ENCODE measurements around the gene TRIM27.
"Not testable (repeated sequence)": the region's sequence is repeated elsewhere in the genome, so short reads cannot be mapped to it uniquely, and the experiment has no call there.

TRIM27 gene

DNA sequence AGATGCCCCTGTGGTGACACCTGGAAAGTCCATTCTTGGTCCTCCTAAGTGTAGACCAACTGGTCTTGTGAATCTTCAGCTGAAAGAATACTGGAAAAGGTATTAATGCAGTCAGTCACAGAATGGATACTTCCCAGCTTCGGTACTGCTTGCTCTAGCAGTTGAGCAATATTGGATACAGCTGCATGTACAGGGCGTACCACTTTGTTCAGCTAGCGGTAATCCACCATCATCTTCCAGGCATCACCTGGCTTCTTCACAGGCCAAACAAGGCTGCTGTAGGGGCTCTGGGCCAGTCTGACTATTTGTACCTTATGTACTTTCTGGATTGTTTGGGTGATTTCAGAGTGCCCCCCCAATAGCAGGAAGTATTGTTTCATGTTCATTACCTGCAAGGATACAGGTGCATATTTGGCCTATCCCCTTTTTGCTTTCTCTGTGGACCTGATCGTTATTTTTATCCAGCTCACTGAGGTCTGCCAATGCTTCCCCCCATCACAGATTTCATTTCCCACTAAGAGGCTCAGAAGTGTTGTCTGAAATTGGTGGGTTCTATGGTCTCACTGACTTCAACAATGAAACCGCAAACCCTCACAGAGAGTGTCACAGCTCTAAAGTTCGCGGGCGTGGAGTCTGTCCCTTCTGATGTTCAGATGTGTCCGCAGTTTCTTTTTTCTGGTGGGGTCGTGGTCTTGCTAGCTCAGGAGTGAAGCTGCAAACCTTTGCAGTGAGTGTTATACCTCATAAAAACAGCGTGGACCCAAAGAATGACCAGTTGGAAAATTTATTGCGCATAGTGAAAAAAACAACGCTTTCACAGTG is 52.2 kb downstream of the TRIM27 start:
- H3K36me3 ChIP-seq (ENCODE audit: control insufficient read depth in 1 of 2, insufficient read depth in 2 of 2, low read length in 2 of 2) = no peaks in the 10 kb centered on the region
- H3K27ac ChIP-seq (ENCODE audit: low read length) = no peak overlapping the region
- H3K27me3 ChIP-seq (ENCODE audit: low read depth, low read length) = peaks cover 6% of the 10 kb centered on the region
- no peak overlapping the region for H3K4me3 ChIP-seq (ENCODE audit: low read depth in 1 of 2, low read length in 2 of 2)
- no peaks in the 10 kb centered on the region for H3K9me3 ChIP-seq (ENCODE audit: control insufficient read depth in 1 of 2, low read length in 2 of 2)
- peaks cover 0 to 5% of the 10 kb centered on the region in 2 donors for H3K4me1 ChIP-seq (ENCODE audit: control insufficient read depth in 1 of 2, insufficient read depth in 2 of 2, low read length in 2 of 2)

- Histone ChIP-seq H3K27me3 (ENCODE audit: low read depth, low read length) (no peaks in the 10 kb centered on the region), H3K9me3 (ENCODE audit: control insufficient read depth in 1 of 2, low read length in 2 of 2) (no peaks in the 10 kb centered on the region), H3K36me3 (ENCODE audit: control insufficient read depth in 1 of 2, insufficient read depth in 2 of 2, low read length in 2 of 2) (no peaks in the 10 kb centered on the region), H3K27ac (ENCODE audit: low read length) (no peak overlapping the region), H3K4me1 (ENCODE audit: control insufficient read depth in 1 of 2, insufficient read depth in 2 of 2, low read length in 2 of 2) (peaks cover 0 to 5% of the 10 kb centered on the region in 2 donors), H3K4me3 (ENCODE audit: low read depth in 1 of 2, low read length in 2 of 2) (no peak overlapping the region)
Measured at GRCh38 chr6:28868873-28869272, 54.9 kb downstream of the TRIM27 start.

DNA sequence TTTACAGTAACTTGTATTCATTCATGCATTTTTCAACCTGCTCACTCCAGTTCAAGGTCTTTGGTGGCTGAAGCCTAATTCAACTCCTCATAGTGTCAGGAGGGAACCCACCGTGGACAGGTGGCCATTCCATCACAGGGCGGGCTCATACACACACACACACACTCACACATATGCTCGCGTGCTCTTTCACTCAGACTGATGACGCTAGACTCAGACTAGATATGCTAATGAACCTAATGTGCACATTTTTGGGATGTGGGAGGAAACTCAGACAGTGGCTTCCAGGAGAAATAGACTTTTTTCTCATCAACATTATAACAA is 56.7 kb downstream of the TRIM27 start:
- Histone ChIP-seq H3K27ac (ENCODE audit: low read length) (no peak overlapping the region), H3K4me3 (ENCODE audit: low read depth in 1 of 2, low read length in 2 of 2) (peak overlapping the region; percentile 55 to 86), H3K36me3 (ENCODE audit: control insufficient read depth in 1 of 2, insufficient read depth in 2 of 2, low read length in 2 of 2) (no peaks in the 10 kb centered on the region), H3K9me3 (ENCODE audit: control insufficient read depth in 1 of 2, low read length in 2 of 2) (no peaks in the 10 kb centered on the region), H3K27me3 (ENCODE audit: low read depth, low read length) (no peaks in the 10 kb centered on the region), H3K4me1 (ENCODE audit: control insufficient read depth in 1 of 2, insufficient read depth in 2 of 2, low read length in 2 of 2) (peaks cover 0 to 5% of the 10 kb centered on the region in 2 donors)

GRCh38 chr6:28866205-28867085 is 57.3 kb downstream of the TRIM27 start:
- H3K4me3 ChIP-seq (ENCODE audit: low read depth in 1 of 2, low read length in 2 of 2) = peak overlapping the region; percentile 55 to 86
- not testable (repeated sequence) for H3K27ac ChIP-seq (ENCODE audit: low read length); H3K36me3 ChIP-seq (ENCODE audit: control insufficient read depth in 1 of 2, insufficient read depth in 2 of 2, low read length in 2 of 2); H3K27me3 ChIP-seq (ENCODE audit: low read depth, low read length); H3K9me3 ChIP-seq (ENCODE audit: control insufficient read depth in 1 of 2, low read length in 2 of 2); H3K4me1 ChIP-seq (ENCODE audit: control insufficient read depth in 1 of 2, insufficient read depth in 2 of 2, low read length in 2 of 2)

GRCh38 chr6:28865401-28866204 is 58.2 kb downstream of the TRIM27 start:
- no peaks in the 10 kb centered on the region for H3K27me3 ChIP-seq (ENCODE audit: low read depth, low read length)
- H3K36me3 ChIP-seq (ENCODE audit: control insufficient read depth in 1 of 2, insufficient read depth in 2 of 2, low read length in 2 of 2) = no peaks in the 10 kb centered on the region
- H3K4me1 ChIP-seq (ENCODE audit: control insufficient read depth in 1 of 2, insufficient read depth in 2 of 2, low read length in 2 of 2) = peaks cover 0 to 5% of the 10 kb centered on the region in 2 donors
- no peaks in the 10 kb centered on the region for H3K9me3 ChIP-seq (ENCODE audit: control insufficient read depth in 1 of 2, low read length in 2 of 2)
- no peak overlapping the region for H3K27ac ChIP-seq (ENCODE audit: low read length)
- H3K4me3 ChIP-seq (ENCODE audit: low read depth in 1 of 2, low read length in 2 of 2) = peak overlapping the region in 1 of 2 donors; percentile 86

DNA sequence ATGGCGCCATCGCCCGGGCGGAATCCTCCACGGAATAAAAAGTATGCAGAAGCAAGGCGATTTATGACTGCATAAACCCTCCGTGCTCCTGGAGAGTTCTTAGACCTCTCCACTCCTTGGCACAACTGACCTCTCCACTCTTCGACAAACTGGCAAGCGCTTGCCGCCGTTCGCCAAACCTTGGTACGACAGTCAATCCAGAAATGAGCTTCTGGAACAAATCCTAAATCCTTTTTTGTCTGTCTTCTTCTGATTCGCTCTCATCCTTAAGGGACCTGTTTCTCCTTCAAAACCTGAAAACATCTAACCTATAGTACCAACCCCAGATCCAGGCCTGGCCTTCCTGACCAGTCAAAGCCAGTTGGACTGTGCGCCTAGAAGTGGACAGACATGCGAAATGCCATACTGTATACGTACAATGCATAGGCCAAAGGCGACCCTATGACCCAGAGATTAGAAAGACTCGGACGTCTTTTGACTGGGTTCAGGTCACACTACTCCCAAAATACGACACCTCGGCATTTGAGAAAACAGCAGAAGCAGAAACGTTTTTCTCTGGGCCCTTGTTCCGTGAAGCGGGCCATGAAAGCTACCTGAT is 59.4 kb downstream of the TRIM27 start:
- H3K36me3 ChIP-seq (ENCODE audit: control insufficient read depth in 1 of 2, insufficient read depth in 2 of 2, low read length in 2 of 2) = no peaks in the 10 kb centered on the region
- no peaks in the 10 kb centered on the region for H3K9me3 ChIP-seq (ENCODE audit: control insufficient read depth in 1 of 2, low read length in 2 of 2)
- no peak overlapping the region for H3K27ac ChIP-seq (ENCODE audit: low read length)
- H3K4me3 ChIP-seq (ENCODE audit: low read depth in 1 of 2, low read length in 2 of 2) = peak overlapping the region; percentile 85 to 99
- no peaks in the 10 kb centered on the region for H3K27me3 ChIP-seq (ENCODE audit: low read depth, low read length)
- H3K4me1 ChIP-seq (ENCODE audit: control insufficient read depth in 1 of 2, insufficient read depth in 2 of 2, low read length in 2 of 2) = peaks cover 0 to 5% of the 10 kb centered on the region in 2 donors

- Histone ChIP-seq H3K27ac (ENCODE audit: low read length) (no peak overlapping the region), H3K27me3 (ENCODE audit: low read depth, low read length) (no peaks in the 10 kb centered on the region), H3K9me3 (ENCODE audit: control insufficient read depth in 1 of 2, low read length in 2 of 2) (no peaks in the 10 kb centered on the region)
Measured at GRCh38 chr6:28863604-28864325, 60.0 kb downstream of the TRIM27 start.

GRCh38 chr6:28862077-28862476 is 61.7 kb downstream of the TRIM27 start:
- H3K9me3 ChIP-seq (ENCODE audit: control insufficient read depth in 1 of 2, low read length in 2 of 2) = no peaks in the 10 kb centered on the region
- H3K4me3 ChIP-seq (ENCODE audit: low read depth in 1 of 2, low read length in 2 of 2) = no peak overlapping the region
- no peaks in the 10 kb centered on the region for H3K27me3 ChIP-seq (ENCODE audit: low read depth, low read length)
- H3K36me3 ChIP-seq (ENCODE audit: control insufficient read depth in 1 of 2, insufficient read depth in 2 of 2, low read length in 2 of 2) = no peaks in the 10 kb centered on the region
- no peak overlapping the region for H3K27ac ChIP-seq (ENCODE audit: low read length)
- H3K4me1 ChIP-seq (ENCODE audit: control insufficient read depth in 1 of 2, insufficient read depth in 2 of 2, low read length in 2 of 2) = peaks cover 0 to 3% of the 10 kb centered on the region in 2 donors

More at GRCh38 chr6:28863604-28864325, 60.0 kb downstream of the TRIM27 start:
- no peaks in the 10 kb centered on the region for H3K36me3 ChIP-seq (ENCODE audit: control insufficient read depth in 1 of 2, insufficient read depth in 2 of 2, low read length in 2 of 2)
- H3K4me1 ChIP-seq (ENCODE audit: control insufficient read depth in 1 of 2, insufficient read depth in 2 of 2, low read length in 2 of 2) = peaks cover 0 to 5% of the 10 kb centered on the region in 2 donors
- peak overlapping the region; percentile 85 to 99 for H3K4me3 ChIP-seq (ENCODE audit: low read depth in 1 of 2, low read length in 2 of 2)

GRCh38 chr6:28861339-28861738 is 62.4 kb downstream of the TRIM27 start:
- Histone ChIP-seq H3K9me3 (ENCODE audit: control insufficient read depth in 1 of 2, low read length in 2 of 2) (no peaks in the 10 kb centered on the region), H3K27ac (ENCODE audit: low read length) (no peak overlapping the region), H3K4me1 (ENCODE audit: control insufficient read depth in 1 of 2, insufficient read depth in 2 of 2, low read length in 2 of 2) (no peaks in the 10 kb centered on the region), H3K27me3 (ENCODE audit: low read depth, low read length) (no peaks in the 10 kb centered on the region), H3K36me3 (ENCODE audit: control insufficient read depth in 1 of 2, insufficient read depth in 2 of 2, low read length in 2 of 2) (no peaks in the 10 kb centered on the region), H3K4me3 (ENCODE audit: low read depth in 1 of 2, low read length in 2 of 2) (no peak overlapping the region)

DNA sequence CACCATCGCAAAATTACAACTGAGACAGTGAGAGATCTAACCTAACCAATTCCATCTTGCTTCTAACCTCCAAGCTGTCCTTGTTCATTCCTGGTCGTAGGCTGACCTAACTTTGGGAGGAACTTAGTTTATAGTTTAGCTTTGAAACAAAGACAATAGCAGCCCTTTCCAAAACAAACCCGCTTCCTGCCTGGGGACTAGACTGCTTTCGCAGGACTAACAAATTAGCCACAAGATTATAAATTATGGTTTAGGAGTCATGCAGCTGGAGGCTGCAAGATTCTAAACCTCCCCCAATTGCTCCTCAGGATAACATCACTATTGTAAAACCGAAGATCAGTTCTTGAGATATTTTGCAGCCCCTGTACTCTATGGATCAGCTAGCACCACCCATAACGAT is 63.2 kb downstream of the TRIM27 start:
- no peaks in the 10 kb centered on the region for H3K36me3 ChIP-seq (ENCODE audit: control insufficient read depth in 1 of 2, insufficient read depth in 2 of 2, low read length in 2 of 2)
- no peaks in the 10 kb centered on the region for H3K4me1 ChIP-seq (ENCODE audit: control insufficient read depth in 1 of 2, insufficient read depth in 2 of 2, low read length in 2 of 2)
- no peaks in the 10 kb centered on the region for H3K27me3 ChIP-seq (ENCODE audit: low read depth, low read length)
- H3K27ac ChIP-seq (ENCODE audit: low read length) = no peak overlapping the region
- H3K4me3 ChIP-seq (ENCODE audit: low read depth in 1 of 2, low read length in 2 of 2) = no peak overlapping the region
- H3K9me3 ChIP-seq (ENCODE audit: control insufficient read depth in 1 of 2, low read length in 2 of 2) = peaks cover 0 to 3% of the 10 kb centered on the region in 2 donors

All from muscle layer of duodenum (tissue), 2 donors.